Pancreas (tissue), 10 donors: ENCODE measurements around the gene NUP210. TPM values are rescaled to one million over a fixed set of nuclear protein-coding genes. Genes with fewer than 3 reads are reported as not detected.

Source experiments
- ATAC-seq, 4 donors: fragments of 200-7000 bp; cut with Tn5 transposase; one replicate each; pipeline versions ENCODE4 v1.8.0 to v1.9.1; 2020; ENCODE audit warnings: mild to moderate bottlenecking in 4 of 4, moderate library complexity in 4 of 4
- DNase-seq, 6 donors: peaks; one replicate each; pipeline ENCODE4 v3.0.0-alpha.2; 2020
- FAIRE-seq: peaks from 2 replicates; lab custom pipeline; 2012; peaks lifted over from hg19 to GRCh38; lab: Jason Lieb, UNC
- H3K27ac ChIP-seq, 4 donors: fragments of 200-600 bp; sonication (generic); 1 replicate in 3 of 4; 2 replicates in 1 of 4; pipeline versions ENCODE4 v1.5.0 to v1.8.0; 2020
- H3K27me3 ChIP-seq, 4 donors: fragments of 200-600 bp; one replicate each; pipeline ENCODE4 v1.8.0; 2021
- H3K36me3 ChIP-seq, 3 donors: fragments of 200-600 bp; sonication (generic) in 1 of 3; one replicate each; pipeline versions ENCODE4 v1.5.0 to v1.8.0; 2020 to 2021
- H3K4me1 ChIP-seq, 3 donors: fragments of 200-600 bp; one replicate each; pipeline ENCODE4 v1.8.0; 2021
- H3K4me3 ChIP-seq, 4 donors: fragments of 200-600 bp; sonication (generic) in 2 of 4; one replicate each; pipeline versions ENCODE4 v1.5.0 to v1.8.0; 2020 to 2021
- H3K9me3 ChIP-seq, 4 donors: fragments of 200-600 bp; one replicate each; pipeline ENCODE4 v1.8.0; 2021
- CTCF ChIP-seq, 4 donors: fragments of 200-600 bp; sonication (generic) in 3 of 4; IDR thresholded peaks; one replicate each; pipeline versions ENCODE4 v1.5.0 to v1.8.0; 2021; ENCODE audit warnings: antibody characterized with exemption in 4 of 4
- WGBS, 2 donors: extraction: QIAGEN DNeasy Blood & Tissue Kit; methylation state at CpG; one replicate each; pipeline ENCODE4 v1.1.7; 2013; 5-methylcytosine and 5-hydroxymethylcytosine counted together
- intact Hi-C, 3 donors: fragments of 100-400 bp; cut with DNase I; formaldehyde crosslinking; loops; one replicate each; pipeline versions ENCODE4 v1.11.1 to v1.14.2; 2022
- polyA plus RNA-seq, 2 donors: library from polyadenylated mRNA; stranded (reverse); fragments of 200-250 nt; gene quantifications; one replicate each; pipeline ENCODE4 v1.2.3, GENCODE V29; 2013
- total RNA-seq, 6 donors: library from RNA; stranded (reverse); fragmentation: NEBNext Ultra II Directional in 4 of 6; extraction: Animal tissue kit (Norgen Biotek cat#: 25700) in 4 of 6; gene quantifications; one replicate each; pipeline versions ENCODE4 v1.2.1 to v1.2.4, GENCODE V29; 2021 to 2023
- donor health status: healthy with polysubstance abuse.
- donor health status: DM: no; HTN: no; CAD: no; lungs with moderate emphysema.
- donor health status: DM: no; HTN: no; CAD: no.
- donor health status: control.
- donor health status: control.
- donor health status: Bipolar disorder and iron deficiency.
- donor health status: DM: yes; HTN: yes; CAD: no.
- donor health status: DM: no; HTN: no; CAD: no.
- donor health status: DM: no; HTN: no; CAD: no.
- donor health status: DM: yes; HTN: yes; CAD: no.

Gene NUP210
- total and polyA plus RNA-seq, 8 donors, result 7.6 to 12.5 (median 9.8) TPM

GRCh38 chr3:13277860-13278531 lies 142.1 kb downstream of the NUP210 start:
- no peak overlapping the region for H3K27ac ChIP-seq
- FAIRE-seq, result no peak
- H3K27me3 ChIP-seq, result no peaks in the 10 kb centered on the region
- no peaks in the 10 kb centered on the region for H3K9me3 ChIP-seq
- no peaks in the 10 kb centered on the region for H3K36me3 ChIP-seq
- DNase-seq, result peak in 1 of 6 donors; percentile 48
- intact Hi-C loops, result loop anchor here in 1 of 3 donors (10.0 kb wide), 1 partner anchor 163 kb away; no protein-coding TSS in a partner anchor
- ATAC-seq, result no peak
- no peak for TF ChIP-seq CTCF (IDR thresholded peaks at IDR 0.05)
- 69 to 72% methylated on average over 17 of the region's 17 CpGs for WGBS, 2 donors
- H3K4me3 ChIP-seq, result no peak overlapping the region
- H3K4me1 ChIP-seq, result no peaks in the 10 kb centered on the region

- Histone ChIP-seq H3K36me3 (no peaks in the 10 kb centered on the region), H3K27me3 (no peaks in the 10 kb centered on the region), H3K9me3 (no peaks in the 10 kb centered on the region), H3K27ac (no peak overlapping the region), H3K4me1 (no peaks in the 10 kb centered on the region), H3K4me3 (no peak overlapping the region)
- intact Hi-C loops, result loop anchor here in 1 of 3 donors (10.0 kb wide), 1 partner anchor 163 kb away; no protein-coding TSS in a partner anchor
- ATAC-seq (no peak), FAIRE-seq (no peak), DNase-seq (no peak)
- TF ChIP-seq CTCF (IDR thresholded peaks at IDR 0.05), result no peak
- 63 to 72% methylated on average over 16 of the region's 16 CpGs for WGBS, 2 donors
Observed at GRCh38 chr3:13277196-13277813, 142.8 kb downstream of the NUP210 start.

- intact Hi-C loops, result loop anchor here in 1 of 3 donors (10.0 kb wide), 1 partner anchor 162 kb away; no protein-coding TSS in a partner anchor
- ATAC-seq (peak in 1 of 4 donors; percentile 6), FAIRE-seq (no peak), DNase-seq (no peak)
- H3K27ac ChIP-seq, result no peak overlapping the region
- TF ChIP-seq CTCF (IDR thresholded peaks at IDR 0.05), result no peak
- H3K4me1 ChIP-seq, result no peaks in the 10 kb centered on the region
- no peak overlapping the region for H3K4me3 ChIP-seq
- no peaks in the 10 kb centered on the region for H3K27me3 ChIP-seq
- H3K36me3 ChIP-seq, result no peaks in the 10 kb centered on the region
- no peaks in the 10 kb centered on the region for H3K9me3 ChIP-seq
- WGBS, 2 donors, result 71 to 77% methylated on average over 14 of the region's 14 CpGs
Observed at GRCh38 chr3:13276438-13277195, 143.5 kb downstream of the NUP210 start.

- DNase-seq (no peak), ATAC-seq (no peak), FAIRE-seq (no peak)
- no peaks in the 10 kb centered on the region for H3K27me3 ChIP-seq
- 87 to 89% methylated on average over 14 of the region's 14 CpGs for WGBS, 2 donors
- no peak overlapping the region for H3K27ac ChIP-seq
- no peak for TF ChIP-seq CTCF (IDR thresholded peaks at IDR 0.05)
- intact Hi-C loops, result loop anchor here in 1 of 3 donors (10.0 kb wide), 1 partner anchor 161 kb away; no protein-coding TSS in a partner anchor
- H3K4me1 ChIP-seq, result no peaks in the 10 kb centered on the region
- H3K9me3 ChIP-seq, result no peaks in the 10 kb centered on the region
- no peaks in the 10 kb centered on the region for H3K36me3 ChIP-seq
- H3K4me3 ChIP-seq, result no peak overlapping the region
Observed at GRCh38 chr3:13275376-13276005, 144.6 kb downstream of the NUP210 start.
